Stimulated activated CD4-positive, alpha-beta T cell treated with anti-CD3 and anti-CD28 coated beads, Interleukin-15, amount 100 ng/mL, for 48 hours (primary cell): Measurements from ENCODE around the gene MAPRE3.

Experiments used
- DNase-seq, 2 donors: peaks; one replicate each; pipeline ENCODE4 v3.0.0-alpha.2; 2020; ENCODE audit warnings: low read depth in 2 of 2

The MAPRE3 gene

DNA sequence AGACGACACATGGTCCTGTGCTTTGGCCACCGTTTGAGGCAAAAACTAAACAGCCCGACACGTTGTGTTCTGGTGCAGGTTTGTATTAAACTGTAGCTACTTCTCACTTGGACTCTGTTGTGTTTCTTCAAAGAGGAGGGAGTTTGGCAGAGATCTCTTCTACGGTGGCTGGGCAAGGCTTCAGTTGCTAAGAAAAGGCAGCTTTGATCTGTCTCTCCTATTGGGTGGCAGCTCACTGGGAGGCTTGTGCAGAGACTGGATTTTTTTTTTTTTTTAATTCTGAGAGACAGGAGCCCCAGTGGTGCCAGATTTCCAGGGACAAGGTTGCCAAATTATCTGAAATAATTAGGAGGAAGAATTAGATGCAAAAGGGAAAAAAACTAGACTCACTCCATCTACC is 20.2 kb upstream of the MAPRE3 start:
- no peak for DNase-seq

- no peak for DNase-seq
These were observed 19.2 kb upstream of the MAPRE3 start for GRCh38 chr2:26951236-26951635.

- no peak for DNase-seq
These were observed 18.1 kb upstream of the MAPRE3 start for GRCh38 chr2:26952374-26952773.

- DNase-seq: no peak
These were observed 16.3 kb upstream of the MAPRE3 start for GRCh38 chr2:26954135-26954534.

- no peak for DNase-seq
These were observed 13.4 kb upstream of the MAPRE3 start for GRCh38 chr2:26957041-26957440.

DNA sequence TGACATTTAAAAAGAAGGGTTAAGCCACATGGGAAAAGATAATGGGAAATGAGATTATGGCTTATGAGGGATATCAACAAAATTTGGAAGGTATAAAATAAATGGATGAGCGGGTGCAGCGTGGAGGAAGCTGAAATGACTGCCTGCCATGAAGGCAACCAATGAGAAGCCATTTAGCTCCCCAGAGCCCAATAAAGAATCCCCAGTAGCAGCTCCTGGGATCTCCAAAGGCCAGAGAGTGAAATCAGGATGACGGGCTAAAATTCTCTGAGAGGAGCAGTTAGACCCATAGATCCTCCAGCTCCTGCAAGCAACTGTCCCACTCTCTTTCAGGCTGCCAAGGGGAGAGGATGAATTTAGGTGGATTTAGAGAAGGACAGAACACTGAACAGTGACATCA is 12.9 kb upstream of the MAPRE3 start:
- no peak for DNase-seq

GRCh38 chr2:26959331-26959730 is 11.1 kb upstream of the MAPRE3 start:
- no peak for DNase-seq

- no peak for DNase-seq
These were observed 5.8 kb upstream of the MAPRE3 start for GRCh38 chr2:26964446-26965130.

DNA sequence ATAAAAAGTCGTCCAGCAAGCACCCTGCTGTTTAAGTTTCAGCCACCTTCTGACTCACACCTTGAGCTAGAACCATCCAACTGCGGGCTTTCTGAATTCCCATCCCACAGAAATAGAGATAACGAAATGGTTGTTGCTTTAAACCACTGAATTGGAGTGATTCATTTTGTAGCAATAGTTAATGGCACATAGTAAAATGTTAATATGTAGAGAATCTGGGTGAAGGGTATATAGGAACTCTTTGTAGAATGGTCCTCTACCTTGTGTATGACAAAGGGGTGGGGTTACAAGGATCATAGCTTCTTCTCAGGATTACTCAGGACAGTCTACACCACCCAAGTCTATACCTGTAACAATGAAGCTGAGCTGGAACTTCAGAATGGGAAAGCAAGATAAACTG is 2.4 kb upstream of the MAPRE3 start:
- DNase-seq: no peak

DNA sequence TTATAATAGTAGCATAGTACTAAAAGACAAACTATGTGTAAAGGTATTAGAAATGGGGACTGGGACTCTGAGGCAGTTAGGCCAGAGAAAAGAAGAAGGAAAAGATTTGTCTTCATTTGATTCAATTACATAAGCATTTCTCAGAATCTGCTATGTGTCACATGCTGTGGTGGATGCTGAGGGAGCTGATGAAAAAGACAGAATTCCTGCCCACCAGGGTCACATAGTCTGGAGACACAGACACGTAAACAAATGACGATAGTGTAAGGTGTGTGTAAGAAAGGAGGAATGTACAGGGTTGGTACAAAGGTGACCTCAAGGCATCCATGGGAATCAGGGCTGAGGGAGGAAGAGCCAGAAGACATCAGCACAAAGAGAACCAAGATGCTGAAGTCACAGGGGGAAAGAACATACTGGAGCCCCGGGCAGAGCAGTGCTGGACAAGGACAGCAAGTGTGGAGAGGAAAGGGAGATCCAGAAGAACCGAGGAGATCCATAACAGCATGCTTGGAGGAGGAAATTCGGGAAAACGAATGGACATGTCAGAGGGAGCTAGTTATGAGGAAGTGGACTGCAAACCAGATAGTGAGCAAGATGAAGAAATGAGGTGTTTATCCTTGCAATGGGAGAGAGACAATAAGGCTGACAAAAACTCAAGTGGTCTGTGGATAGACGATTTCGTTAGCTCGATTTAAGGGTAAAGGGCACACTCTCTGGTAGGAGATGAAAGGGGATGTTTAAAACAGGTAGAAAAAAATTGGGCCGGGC is 1.2 kb upstream of the MAPRE3 start:
- no peak for DNase-seq

- no peak for DNase-seq
These were observed 641 bp downstream of the MAPRE3 start for GRCh38 chr2:26970928-26971627.

- DNase-seq: no peak
These were observed 1.7 kb downstream of the MAPRE3 start for GRCh38 chr2:26971911-26972786.

GRCh38 chr2:26974352-26974751 is 3.9 kb downstream of the MAPRE3 start:
- no peak for DNase-seq

- DNase-seq: no peak
These were observed 4.7 kb downstream of the MAPRE3 start for GRCh38 chr2:26975102-26975501.

GRCh38 chr2:26975656-26976055 is 5.2 kb downstream of the MAPRE3 start:
- DNase-seq: no peak

DNA sequence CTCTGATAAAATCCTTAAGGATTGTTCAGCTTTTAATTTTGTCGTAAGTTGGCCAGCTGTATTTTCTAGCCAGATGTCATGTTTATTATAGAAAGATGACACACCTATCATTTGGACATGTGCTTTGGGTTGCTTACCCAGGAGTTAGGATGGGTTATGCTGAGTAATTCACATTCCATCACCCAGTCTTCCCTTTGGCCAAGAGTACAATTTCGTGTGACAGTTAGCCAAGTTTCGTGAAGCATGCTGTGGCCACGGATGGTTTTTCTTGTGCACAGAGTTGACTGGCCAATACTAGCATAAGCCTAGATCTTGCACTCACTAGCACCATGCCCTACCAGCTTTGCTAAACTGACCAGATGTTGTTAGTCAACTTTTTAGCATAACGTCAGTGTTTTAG is 5.8 kb downstream of the MAPRE3 start:
- DNase-seq: no peak

- no peak for DNase-seq
These were observed 6.6 kb downstream of the MAPRE3 start for GRCh38 chr2:26977012-26977411.

GRCh38 chr2:26978061-26978596 is 7.7 kb downstream of the MAPRE3 start:
- no peak for DNase-seq

- no peak for DNase-seq
These were observed 9.3 kb downstream of the MAPRE3 start for GRCh38 chr2:26979741-26980140.

GRCh38 chr2:26980971-26981370 is 10.5 kb downstream of the MAPRE3 start:
- no peak for DNase-seq

DNA sequence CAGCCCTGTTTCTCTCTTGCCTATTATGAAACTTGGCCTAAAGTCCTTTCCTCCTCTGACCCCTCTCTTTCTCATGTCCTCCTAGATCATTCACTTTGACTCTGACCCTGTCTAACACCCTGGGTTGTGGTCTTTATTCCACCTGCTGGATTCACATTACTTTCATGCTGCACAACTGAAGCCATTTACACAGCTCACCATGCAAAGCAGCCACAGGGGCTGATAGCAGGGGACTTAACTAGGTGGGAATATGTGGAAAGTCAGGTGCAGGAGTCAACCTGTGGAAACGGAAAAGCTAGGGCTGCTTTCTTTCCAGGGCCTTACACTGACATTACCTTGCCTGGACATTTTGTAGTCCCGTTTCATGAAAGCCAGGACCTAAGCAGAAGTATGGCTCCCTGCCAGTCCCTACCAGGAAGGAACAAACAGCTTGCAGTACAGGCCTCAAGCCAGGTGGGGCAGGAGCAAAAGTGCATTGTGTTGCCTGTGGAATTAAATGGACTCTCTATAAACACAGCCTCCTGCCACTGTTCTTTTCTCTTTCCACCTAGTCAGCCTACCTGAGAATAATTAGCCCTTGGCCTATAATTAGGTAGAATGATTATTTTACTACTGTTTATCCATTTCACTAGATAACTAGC is 11.8 kb downstream of the MAPRE3 start:
- DNase-seq: no peak
